Keratinocyte (primary cell): ENCODE results near the gene HIVEP2. TPM values are rescaled to one million over a fixed set of nuclear protein-coding genes. Genes with fewer than 3 reads are reported as not detected.

Source experiments
- DNase-seq: peaks from one replicate; pipeline ENCODE4 v3.0.0-alpha.2; 2011; ENCODE audit warnings: low read depth, missing footprints, low spot score
- FAIRE-seq: peaks from 2 replicates; lab custom pipeline; 2011; peaks lifted over from hg19 to GRCh38; lab: Jason Lieb, UNC
- H2AFZ ChIP-seq: 2 replicates; pipeline ENCODE4 v1.6.0; 2012; ENCODE audit warnings: low read length, control low read depth, inconsistent platforms; ENCODE audit not compliant: control insufficient read depth
- H3K27ac ChIP-seq: 2 replicates; pipeline ENCODE4 v1.5.1; 2011; ENCODE audit warnings: low read length; ENCODE audit not compliant: control insufficient read depth, insufficient read depth
- H3K27me3 ChIP-seq: 3 replicates; pipeline ENCODE4 v1.6.0; 2011; ENCODE audit warnings: low read length; ENCODE audit not compliant: control insufficient read depth, insufficient read depth; ENCODE audit errors: extremely low read depth
- H3K36me3 ChIP-seq, 2 experiments: 2 replicates in 1 of 2; 3 replicates in 1 of 2; pipeline ENCODE4 v1.5.1; 2011; ENCODE audit warnings: low read length in 2 of 2, mild to moderate bottlenecking in 1 of 2; ENCODE audit not compliant: control insufficient read depth in 2 of 2, insufficient read depth in 2 of 2; ENCODE audit errors: extremely low read depth in 1 of 2
- H3K4me1 ChIP-seq: 3 replicates; pipeline ENCODE4 v1.5.1; 2011; ENCODE audit warnings: low read length; ENCODE audit not compliant: control insufficient read depth, insufficient read depth; ENCODE audit errors: extremely low read depth
- H3K4me2 ChIP-seq: 3 replicates; pipeline ENCODE4 v1.6.0; 2011; ENCODE audit warnings: low read depth, low read length; ENCODE audit not compliant: control insufficient read depth, insufficient read depth; ENCODE audit errors: extremely low read depth
- H3K4me3 ChIP-seq, 3 experiments: fragments of 200-600 bp in 1 of 3; sonication (generic) in 1 of 3; 2 replicates in 2 of 3; 3 replicates in 1 of 3; pipeline ENCODE4 v1.5.1; 2011 to 2016; ENCODE audit warnings: low read length in 3 of 3, mild to moderate bottlenecking in 3 of 3, control low read depth in 2 of 3, inconsistent platforms in 1 of 3, low read depth in 1 of 3, mixed read lengths in 1 of 3, mixed run types in 1 of 3, moderate library complexity in 1 of 3; ENCODE audit not compliant: control insufficient read depth in 2 of 3, insufficient read depth in 2 of 3; ENCODE audit errors: extremely low read depth in 1 of 3
- H3K79me2 ChIP-seq: 2 replicates; pipeline ENCODE4 v1.6.0; 2012; ENCODE audit warnings: low read length; ENCODE audit not compliant: control insufficient read depth, insufficient read depth
- H3K9ac ChIP-seq: 3 replicates; pipeline ENCODE4 v1.6.0; 2011; ENCODE audit warnings: low read length; ENCODE audit not compliant: control insufficient read depth, insufficient read depth; ENCODE audit errors: extremely low read depth
- H3K9me1 ChIP-seq: 3 replicates; pipeline ENCODE4 v1.6.0; 2011; ENCODE audit warnings: low read length; ENCODE audit not compliant: control insufficient read depth, insufficient read depth; ENCODE audit errors: extremely low read depth
- H3K9me3 ChIP-seq: 2 replicates; pipeline ENCODE4 v1.5.1; 2012; ENCODE audit warnings: low read depth, low read length; ENCODE audit not compliant: control insufficient read depth
- H4K20me1 ChIP-seq: 3 replicates; pipeline ENCODE4 v1.6.0; 2011; ENCODE audit warnings: low read length; ENCODE audit not compliant: control insufficient read depth, insufficient read depth; ENCODE audit errors: extremely low read depth
- CTCF ChIP-seq, 3 experiments: IDR thresholded peaks in 1 of 3; conservative IDR thresholded peaks in 1 of 3; optimal IDR thresholded peaks in 1 of 3; 2 replicates in 2 of 3; 3 replicates in 1 of 3; pipeline versions ENCODE3 to v1.5.1; 2011; ENCODE audit warnings: low read length in 3 of 3, mild to moderate bottlenecking in 3 of 3, moderate library complexity in 2 of 3, control low read depth in 1 of 3, inconsistent platforms in 1 of 3; ENCODE audit not compliant: insufficient read depth in 2 of 3; ENCODE audit errors: extremely low read depth in 1 of 3
- EZH2 ChIP-seq: IDR thresholded peaks from one replicate; pipeline ENCODE4 v1.6.1; 2012; ENCODE audit warnings: inconsistent platforms, mild to moderate bottlenecking, low read length, moderate library complexity
- dilution Hi-C: fragments of 300-500 bp; cut with MboI; formaldehyde crosslinking; loops from one replicate; pipeline ENCODE4 v1.7.0; 2020; ENCODE audit warnings: low sequenced_read_pairs; ENCODE audit not compliant: extremely low pct_ligation_motif_present
- polyA plus RNA-seq, 5 experiments: library from polyadenylated mRNA; depleted of rRNA in 3 of 5; stranded (reverse) in 3 of 5; stranded (forward) in 1 of 5; unstranded in 1 of 5; fragments of >200 nt; gene quantifications; 1 replicate in 1 of 5; 2 replicates in 3 of 5; 3 replicates in 1 of 5; pipeline versions ENCODE4 v1.2.1 to v1.2.3, GENCODE V29; 2011 to 2012; ENCODE audit warnings: missing spikeins in 2 of 5, low read depth in 1 of 5, low replicate concordance in 1 of 5

Gene HIVEP2
- polyA plus RNA-seq, 1 donor (not counting 4 experiments of a cell fraction or from before 2014, with no cell fraction given) = 8.9 TPM

GRCh38 chr6:142753196-142753595 lies 191.8 kb downstream of the HIVEP2 start:
- FAIRE-seq = no peak
- no peak overlapping the region for H3K27ac ChIP-seq
- dilution Hi-C loops = no loop called here

GRCh38 chr6:142752348-142752747 lies 192.6 kb downstream of the HIVEP2 start:
- Histone ChIP-seq H2AFZ (no peak overlapping the region), H3K9me3 (no peaks in the 10 kb centered on the region), H3K9me1 (no peaks in the 10 kb centered on the region), H3K36me3 (peaks cover 2 to 7% of the 10 kb centered on the region in 2 experiments), H3K79me2 (no peaks in the 10 kb centered on the region), H3K4me2 (no peak overlapping the region), H3K4me1 (peaks cover 11% of the 10 kb centered on the region), H3K4me3 (no peak overlapping the region), H3K27me3 (no peaks in the 10 kb centered on the region), H3K9ac (no peak overlapping the region), H3K27ac (no peak overlapping the region), H4K20me1 (no peaks in the 10 kb centered on the region)
- FAIRE-seq (no peak), DNase-seq (no peak)
- no peak for TF ChIP-seq CTCF (optimal IDR thresholded peaks at IDR 0.05 in 1 of 3, IDR thresholded peaks at IDR 0.05 in 1 of 3, conservative IDR thresholded peaks at IDR 0.05 in 1 of 3; ENCODE audit: extremely low read depth in 1 of 3, insufficient read depth in 2 of 3, low read length in 3 of 3)
- no peak for TF ChIP-seq EZH2
- dilution Hi-C loops = no loop called here

More at GRCh38 chr6:142753196-142753595, 191.8 kb downstream of the HIVEP2 start:
- no peaks in the 10 kb centered on the region for H3K9me3 ChIP-seq
- peaks cover 11% of the 10 kb centered on the region for H3K4me1 ChIP-seq
- H3K27me3 ChIP-seq = no peaks in the 10 kb centered on the region
- H3K4me3 ChIP-seq = no peak overlapping the region
- H3K4me2 ChIP-seq = no peak overlapping the region
- TF ChIP-seq CTCF (optimal IDR thresholded peaks at IDR 0.05 in 1 of 3, IDR thresholded peaks at IDR 0.05 in 1 of 3, conservative IDR thresholded peaks at IDR 0.05 in 1 of 3; ENCODE audit: extremely low read depth in 1 of 3, insufficient read depth in 2 of 3, low read length in 3 of 3) (no peak), EZH2 (no peak)
- H2AFZ ChIP-seq = no peak overlapping the region
- no peak for DNase-seq
- no peaks in the 10 kb centered on the region for H4K20me1 ChIP-seq
- H3K9me1 ChIP-seq = no peaks in the 10 kb centered on the region
- peaks cover 4 to 7% of the 10 kb centered on the region in 2 experiments for H3K36me3 ChIP-seq
- H3K79me2 ChIP-seq = no peaks in the 10 kb centered on the region
- no peak overlapping the region for H3K9ac ChIP-seq
